ENCODE results near the gene CDK5R1.

Gene CDK5R1

DNA sequence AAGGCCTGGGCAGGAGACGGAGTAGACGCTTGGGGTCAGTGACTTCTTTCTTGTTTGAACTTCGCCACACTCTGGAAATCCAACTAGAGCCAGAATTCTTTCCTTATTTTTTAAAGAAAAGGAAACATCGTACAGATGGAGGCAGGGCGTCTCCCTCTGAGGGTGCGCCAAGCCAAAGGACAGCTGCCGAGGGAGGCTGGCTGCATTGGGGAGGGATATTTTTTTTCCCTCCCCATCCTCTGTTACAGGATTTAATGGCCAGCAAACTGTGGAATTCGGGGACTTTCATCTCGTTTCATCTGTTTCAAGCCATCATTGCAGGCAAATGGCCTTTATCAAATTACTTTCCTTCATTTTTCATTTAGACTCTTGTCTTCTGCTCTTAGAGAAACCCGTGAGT, 15.9 kb downstream of the CDK5R1 start:
- WGBS, 2 experiments (ENCODE audit: insufficient coverage in 2 of 2): 93 to 94% methylated on average over 6 of the region's 10 CpGs
- peaks cover 22% of the 10 kb centered on the region for H3K4me1 ChIP-seq (ENCODE audit: control insufficient read depth, insufficient read depth, low read length, poor library complexity, severe bottlenecking)
- H3K4me3 ChIP-seq (ENCODE audit: extremely low read depth, insufficient read depth, low read length, poor library complexity, severe bottlenecking): no peak overlapping the region
- no peak overlapping the region for H3K27ac ChIP-seq (ENCODE audit: low read depth, low read length, severe bottlenecking)
- H3K9me3 ChIP-seq (ENCODE audit: control insufficient read depth, low read length): no peaks in the 10 kb centered on the region
- no peaks in the 10 kb centered on the region for H3K36me3 ChIP-seq (ENCODE audit: control insufficient read depth, insufficient read depth, low read length)

DNA sequence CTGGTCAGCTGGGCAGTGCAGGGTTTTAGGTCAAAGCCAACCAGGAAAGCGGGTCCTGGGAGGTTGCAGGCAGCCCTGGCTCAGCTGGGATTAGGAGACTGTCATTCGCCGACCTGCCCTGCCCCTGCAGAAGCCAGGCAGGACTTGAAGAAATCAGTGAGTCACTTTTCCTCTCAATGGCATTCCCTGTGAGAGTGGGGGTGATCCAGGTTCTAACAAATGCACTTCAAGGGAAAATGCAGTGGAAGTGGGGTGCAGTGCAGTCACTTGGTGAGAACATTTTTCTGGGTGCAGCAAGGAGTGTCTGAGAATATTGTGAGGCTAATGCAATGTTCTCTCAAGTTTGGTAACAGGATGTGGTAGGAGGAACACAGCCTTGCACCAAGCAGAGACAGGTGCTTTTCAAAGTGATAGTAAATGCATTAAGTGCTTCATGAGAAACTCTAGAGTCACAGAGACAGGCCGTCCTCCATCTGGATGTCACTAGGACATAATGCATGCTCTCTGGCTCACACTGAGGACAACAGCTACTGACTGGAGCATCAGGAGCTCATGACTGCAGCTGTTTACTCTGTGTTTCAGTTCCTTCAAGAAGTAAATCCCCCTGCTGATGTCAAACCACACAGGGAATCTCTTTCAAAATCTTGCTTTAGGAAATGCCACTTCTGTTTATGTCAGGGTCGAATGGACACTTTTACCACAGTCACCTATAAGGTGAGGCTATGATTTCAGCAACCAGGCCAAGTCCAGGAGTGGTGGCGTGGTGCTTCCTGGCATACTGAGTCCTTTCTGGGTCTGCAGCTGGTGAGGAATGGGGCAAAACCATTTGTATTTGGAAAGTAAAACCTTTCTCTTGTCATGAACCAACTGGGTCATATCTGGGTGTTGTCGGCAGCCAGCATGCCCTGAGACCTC, 16.7 kb downstream of the CDK5R1 start:
- Histone ChIP-seq H3K4me3 (ENCODE audit: extremely low read depth, insufficient read depth, low read length, poor library complexity, severe bottlenecking) (no peak overlapping the region), H3K4me1 (ENCODE audit: control insufficient read depth, insufficient read depth, low read length, poor library complexity, severe bottlenecking) (peaks cover 22% of the 10 kb centered on the region), H3K36me3 (ENCODE audit: control insufficient read depth, insufficient read depth, low read length) (no peaks in the 10 kb centered on the region), H3K9me3 (ENCODE audit: control insufficient read depth, low read length) (no peaks in the 10 kb centered on the region), H3K27ac (ENCODE audit: low read depth, low read length, severe bottlenecking) (no peak overlapping the region)
- 79 to 88% methylated on average over 6 to 7 of the region's 7 CpGs for WGBS, 2 experiments (ENCODE audit: insufficient coverage in 2 of 2)

DNA sequence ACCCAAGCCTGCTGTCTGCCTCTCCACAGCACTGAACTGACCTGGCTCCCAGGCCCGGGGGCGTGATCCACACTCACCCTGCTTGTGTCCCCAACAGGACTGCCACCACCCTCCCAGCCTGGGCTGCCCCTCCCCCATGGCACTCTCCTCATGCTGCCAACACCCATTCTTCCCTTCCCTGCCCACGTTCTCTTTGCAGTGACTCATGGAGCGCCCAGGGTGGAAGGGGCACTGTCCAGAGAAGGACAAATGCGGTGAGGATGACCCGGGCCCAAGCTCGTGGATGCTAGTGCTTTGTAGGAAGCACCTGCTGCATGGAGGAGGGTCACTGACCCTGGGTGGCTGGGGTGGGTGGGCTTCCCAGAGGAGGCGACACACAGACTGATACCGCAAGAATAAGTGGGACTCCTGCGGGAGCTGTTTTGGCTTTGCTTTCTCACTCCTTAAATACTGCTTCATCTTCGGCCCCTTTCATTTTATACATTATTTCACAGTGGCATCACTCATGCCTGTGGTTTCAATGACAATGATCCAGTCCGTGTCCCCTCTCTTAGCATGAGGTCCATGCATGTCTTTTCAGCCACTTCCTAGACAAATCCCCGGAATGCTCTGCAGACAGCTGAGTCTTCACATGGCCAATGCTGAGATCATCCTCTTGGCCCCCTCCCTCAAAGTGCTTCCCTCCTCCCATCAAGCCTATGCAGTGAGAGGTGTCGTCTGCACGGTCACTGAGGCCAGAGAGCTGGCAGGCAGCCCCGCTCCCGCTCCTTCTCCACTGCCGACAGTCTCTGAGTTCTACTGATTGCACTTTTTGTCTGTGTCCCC, 17.6 kb downstream of the CDK5R1 start:
- peaks cover 22% of the 10 kb centered on the region for H3K4me1 ChIP-seq (ENCODE audit: control insufficient read depth, insufficient read depth, low read length, poor library complexity, severe bottlenecking)
- H3K9me3 ChIP-seq (ENCODE audit: control insufficient read depth, low read length): no peaks in the 10 kb centered on the region
- H3K4me3 ChIP-seq (ENCODE audit: extremely low read depth, insufficient read depth, low read length, poor library complexity, severe bottlenecking): no peak overlapping the region
- 76 to 82% methylated on average over 12 to 16 of the region's 18 CpGs for WGBS, 2 experiments (ENCODE audit: insufficient coverage in 2 of 2)
- H3K27ac ChIP-seq (ENCODE audit: low read depth, low read length, severe bottlenecking): no peak overlapping the region
- H3K36me3 ChIP-seq (ENCODE audit: control insufficient read depth, insufficient read depth, low read length): no peaks in the 10 kb centered on the region

DNA sequence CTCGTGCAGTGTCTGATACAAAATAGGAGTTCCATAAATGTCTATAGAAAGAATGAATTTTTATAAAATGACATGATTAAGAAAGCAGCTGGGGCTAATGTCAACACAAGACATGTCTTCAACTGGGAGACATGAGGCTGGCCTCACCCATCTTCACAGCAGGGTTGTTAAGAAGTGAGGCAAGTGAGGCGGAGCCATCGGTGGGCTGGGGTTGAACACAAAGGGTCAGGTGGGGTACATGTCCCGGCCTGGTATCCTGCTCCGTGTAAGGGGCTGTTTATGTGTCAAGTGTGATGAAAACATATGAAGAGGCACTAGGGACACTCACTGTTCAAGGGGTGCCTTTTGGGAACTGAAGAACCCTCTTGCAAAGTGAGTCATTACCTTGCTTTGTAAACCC, 22.1 kb downstream of the CDK5R1 start:
- no peaks in the 10 kb centered on the region for H3K9me3 ChIP-seq (ENCODE audit: control insufficient read depth, low read length)
- H3K36me3 ChIP-seq (ENCODE audit: control insufficient read depth, insufficient read depth, low read length): no peaks in the 10 kb centered on the region
- 93 to 95% methylated on average over 3 to 5 of the region's 5 CpGs for WGBS, 2 experiments (ENCODE audit: insufficient coverage in 2 of 2)
- peaks cover 8% of the 10 kb centered on the region for H3K4me1 ChIP-seq (ENCODE audit: control insufficient read depth, insufficient read depth, low read length, poor library complexity, severe bottlenecking)
- H3K27ac ChIP-seq (ENCODE audit: low read depth, low read length, severe bottlenecking): no peak overlapping the region
- no peak overlapping the region for H3K4me3 ChIP-seq (ENCODE audit: extremely low read depth, insufficient read depth, low read length, poor library complexity, severe bottlenecking)

DNA sequence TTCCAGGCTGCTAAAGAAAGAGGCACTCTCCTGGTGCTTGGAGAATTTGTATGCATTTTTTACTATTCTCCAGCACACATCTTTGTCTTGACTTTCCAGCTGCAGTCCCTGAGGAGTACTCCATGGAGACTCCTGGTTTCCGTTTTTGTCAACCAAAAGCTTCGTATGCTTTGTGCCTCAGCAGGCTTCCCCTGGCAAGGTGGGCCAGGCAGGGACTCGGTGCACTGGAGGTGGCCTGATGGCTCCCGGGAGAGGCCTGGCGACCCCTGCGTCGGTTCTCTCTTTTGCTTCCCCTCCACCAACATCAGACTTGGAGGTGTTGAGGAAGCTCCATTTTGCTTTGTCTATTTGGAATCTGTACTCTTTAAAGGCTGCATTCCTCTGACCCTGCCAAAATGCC, 23.7 kb downstream of the CDK5R1 start:
- peaks cover 7% of the 10 kb centered on the region for H3K4me1 ChIP-seq (ENCODE audit: control insufficient read depth, insufficient read depth, low read length, poor library complexity, severe bottlenecking)
- no peak overlapping the region for H3K27ac ChIP-seq (ENCODE audit: low read depth, low read length, severe bottlenecking)
- WGBS, 2 experiments (ENCODE audit: insufficient coverage in 2 of 2): 83 to 87% methylated on average over 2 to 3 of the region's 7 CpGs
- no peaks in the 10 kb centered on the region for H3K36me3 ChIP-seq (ENCODE audit: control insufficient read depth, insufficient read depth, low read length)
- no peak overlapping the region for H3K4me3 ChIP-seq (ENCODE audit: extremely low read depth, insufficient read depth, low read length, poor library complexity, severe bottlenecking)
- no peaks in the 10 kb centered on the region for H3K9me3 ChIP-seq (ENCODE audit: control insufficient read depth, low read length)

DNA sequence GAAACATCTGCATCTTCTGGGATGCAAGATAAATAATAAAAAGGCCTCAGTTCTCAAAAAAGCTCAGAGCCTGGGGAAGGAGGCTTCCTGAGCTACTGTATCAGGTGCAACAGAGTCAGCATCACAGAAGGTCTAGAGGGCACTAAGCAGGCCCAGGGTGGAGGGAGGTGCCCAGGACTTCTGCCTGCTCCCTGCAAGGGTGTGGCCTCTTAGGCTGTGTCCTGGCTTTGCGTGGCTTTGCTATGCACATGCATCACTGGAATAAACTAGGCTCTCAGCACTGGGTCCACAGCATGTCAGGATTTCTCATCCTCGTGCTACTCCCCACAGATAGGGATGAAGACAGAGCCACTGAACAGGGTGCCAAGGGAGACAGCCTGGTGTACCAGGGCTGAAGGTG, 25.5 kb downstream of the CDK5R1 start:
- Histone ChIP-seq H3K9me3 (ENCODE audit: control insufficient read depth, low read length) (no peaks in the 10 kb centered on the region), H3K4me1 (ENCODE audit: control insufficient read depth, insufficient read depth, low read length, poor library complexity, severe bottlenecking) (peaks cover 10% of the 10 kb centered on the region), H3K4me3 (ENCODE audit: extremely low read depth, insufficient read depth, low read length, poor library complexity, severe bottlenecking) (no peak overlapping the region), H3K27ac (ENCODE audit: low read depth, low read length, severe bottlenecking) (no peak overlapping the region), H3K36me3 (ENCODE audit: control insufficient read depth, insufficient read depth, low read length) (no peaks in the 10 kb centered on the region)
- 89 to 96% methylated on average over 2 of the region's 2 CpGs for WGBS, 2 experiments (ENCODE audit: insufficient coverage in 2 of 2)

DNA sequence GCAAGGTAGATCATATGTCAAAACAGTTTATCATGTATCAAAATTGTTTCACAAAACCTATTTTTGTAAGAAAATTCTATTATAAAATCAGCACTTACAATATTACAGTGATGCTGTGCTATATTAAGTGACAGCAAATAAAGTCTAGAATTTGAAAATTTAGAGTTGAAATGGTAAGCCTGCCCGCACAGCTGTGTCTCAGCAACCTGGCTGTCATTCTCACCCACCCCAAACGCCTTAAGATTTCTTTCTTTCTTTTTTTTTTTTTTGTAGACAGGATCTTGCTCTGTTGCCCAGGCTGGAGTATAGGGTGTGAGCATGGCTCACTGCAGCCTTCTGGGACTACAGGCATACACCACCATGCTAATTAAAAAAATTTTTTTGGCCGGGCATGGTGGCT, 26.8 kb downstream of the CDK5R1 start:
- Histone ChIP-seq H3K27ac (ENCODE audit: low read depth, low read length, severe bottlenecking) (no peak overlapping the region), H3K36me3 (ENCODE audit: control insufficient read depth, insufficient read depth, low read length) (no peaks in the 10 kb centered on the region), H3K9me3 (ENCODE audit: control insufficient read depth, low read length) (no peaks in the 10 kb centered on the region), H3K4me3 (ENCODE audit: extremely low read depth, insufficient read depth, low read length, poor library complexity, severe bottlenecking) (no peak overlapping the region), H3K4me1 (ENCODE audit: control insufficient read depth, insufficient read depth, low read length, poor library complexity, severe bottlenecking) (peaks cover 14% of the 10 kb centered on the region)
- WGBS, 2 experiments (ENCODE audit: insufficient coverage in 2 of 2): 60 to 80% methylated on average over 1 of the region's 3 CpGs

DNA sequence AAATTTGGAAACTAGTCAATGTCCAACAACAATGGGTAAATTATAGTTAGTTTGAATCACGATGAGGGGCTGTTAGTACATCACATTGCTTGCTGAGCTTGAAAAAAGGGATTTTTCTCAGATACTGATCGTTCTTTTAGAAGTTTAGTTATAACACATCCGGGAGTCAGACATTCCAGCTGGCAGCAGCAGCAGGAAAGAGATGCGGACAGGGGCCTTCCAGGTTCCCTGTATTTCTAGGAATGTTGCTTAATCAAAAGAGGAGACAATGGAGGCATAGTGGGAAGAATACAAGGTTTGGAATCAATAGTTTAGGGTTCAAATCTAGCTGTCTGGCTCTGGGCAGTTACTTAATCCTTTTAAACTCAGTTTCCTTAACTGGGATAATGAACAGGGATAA, 27.8 kb downstream of the CDK5R1 start:
- no peak overlapping the region for H3K4me3 ChIP-seq (ENCODE audit: extremely low read depth, insufficient read depth, low read length, poor library complexity, severe bottlenecking)
- no peak overlapping the region for H3K27ac ChIP-seq (ENCODE audit: low read depth, low read length, severe bottlenecking)
- H3K36me3 ChIP-seq (ENCODE audit: control insufficient read depth, insufficient read depth, low read length): no peaks in the 10 kb centered on the region
- no peaks in the 10 kb centered on the region for H3K9me3 ChIP-seq (ENCODE audit: control insufficient read depth, low read length)
- 93 to 100% methylated on average over 4 of the region's 4 CpGs for WGBS, 2 experiments (ENCODE audit: insufficient coverage in 2 of 2)
- peaks cover 21% of the 10 kb centered on the region for H3K4me1 ChIP-seq (ENCODE audit: control insufficient read depth, insufficient read depth, low read length, poor library complexity, severe bottlenecking)

DNA sequence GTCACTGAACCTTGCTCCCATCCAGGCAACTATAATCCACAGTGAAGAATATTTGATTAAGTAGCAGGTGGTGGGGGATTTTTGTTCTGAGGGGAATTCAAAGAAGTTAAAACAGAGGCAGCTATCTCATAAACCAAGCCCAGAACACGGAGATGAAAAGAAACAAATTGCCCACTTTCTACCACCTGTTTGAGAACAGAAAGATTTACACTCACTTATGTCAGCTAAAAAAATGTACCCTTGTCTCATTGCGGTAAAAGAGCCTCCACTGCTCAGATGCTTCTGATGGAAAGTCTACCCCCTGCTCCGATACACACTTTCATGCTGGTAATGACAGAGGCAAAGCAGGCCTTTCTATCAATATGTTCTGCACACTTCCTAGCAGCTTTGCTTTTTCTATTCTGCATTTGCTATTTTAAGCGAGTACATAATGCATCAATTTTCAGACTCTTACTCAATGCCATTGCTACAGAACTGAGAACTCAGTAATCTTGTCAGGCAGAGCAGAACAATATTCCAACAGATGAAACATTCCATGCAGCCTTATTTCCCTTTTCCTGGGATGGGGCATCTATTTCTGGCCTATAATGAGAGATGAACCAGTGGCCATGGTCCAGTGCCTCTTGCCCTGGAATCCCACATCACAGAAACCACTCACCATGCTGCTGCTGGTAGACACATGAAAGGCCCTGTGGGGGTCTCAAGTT, 29.0 kb downstream of the CDK5R1 start:
- WGBS, 2 experiments (ENCODE audit: insufficient coverage in 2 of 2): 93 to 97% methylated on average over 3 to 4 of the region's 4 CpGs
- Histone ChIP-seq H3K9me3 (ENCODE audit: control insufficient read depth, low read length) (no peaks in the 10 kb centered on the region), H3K4me3 (ENCODE audit: extremely low read depth, insufficient read depth, low read length, poor library complexity, severe bottlenecking) (no peak overlapping the region), H3K4me1 (ENCODE audit: control insufficient read depth, insufficient read depth, low read length, poor library complexity, severe bottlenecking) (peaks cover 31% of the 10 kb centered on the region), H3K27ac (ENCODE audit: low read depth, low read length, severe bottlenecking) (no peak overlapping the region), H3K36me3 (ENCODE audit: control insufficient read depth, insufficient read depth, low read length) (no peaks in the 10 kb centered on the region)

DNA sequence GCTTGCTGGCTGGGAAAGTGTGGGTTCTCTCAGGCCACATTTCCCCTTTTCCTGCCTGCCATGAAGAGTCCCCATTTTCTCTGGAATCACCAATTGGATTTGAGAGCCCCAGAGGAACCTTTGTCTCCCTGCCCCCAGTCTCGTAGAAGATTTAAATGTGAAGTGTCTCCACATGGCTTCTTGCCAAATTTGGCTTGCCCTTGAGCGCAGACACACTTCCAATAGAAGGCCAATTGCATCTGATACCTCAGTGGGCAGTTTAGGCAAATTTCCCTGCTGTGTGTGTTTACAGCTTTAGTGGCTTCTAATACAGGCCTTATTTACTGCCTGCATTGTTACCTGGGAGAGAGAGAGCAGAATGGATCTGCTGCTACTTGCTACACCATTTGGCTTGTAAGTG, 29.7 kb downstream of the CDK5R1 start:
- peaks cover 38% of the 10 kb centered on the region for H3K4me1 ChIP-seq (ENCODE audit: control insufficient read depth, insufficient read depth, low read length, poor library complexity, severe bottlenecking)
- no peaks in the 10 kb centered on the region for H3K9me3 ChIP-seq (ENCODE audit: control insufficient read depth, low read length)
- 17% methylated on average over 2 of the region's 2 CpGs; no CpG with 5 or more reads in 1 of the 2 experiments for WGBS, 2 experiments (ENCODE audit: insufficient coverage in 2 of 2)
- H3K27ac ChIP-seq (ENCODE audit: low read depth, low read length, severe bottlenecking): no peak overlapping the region
- no peak overlapping the region for H3K4me3 ChIP-seq (ENCODE audit: extremely low read depth, insufficient read depth, low read length, poor library complexity, severe bottlenecking)
- no peaks in the 10 kb centered on the region for H3K36me3 ChIP-seq (ENCODE audit: control insufficient read depth, insufficient read depth, low read length)

Measured in mesodermal cell (in vitro differentiated cells).